Lower leg skin (tissue), 4 donors: ENCODE data around the gene HMOX1. TPM values are rescaled to one million over a fixed set of nuclear protein-coding genes. Genes with fewer than 3 reads are reported as not detected.

ENCODE experiments used
- DNase-seq, 2 donors: peaks; one replicate each; pipeline ENCODE4 v3.0.0-alpha.2; 2019; ENCODE audit warnings: low spot score in 2 of 2
- H3K4me3 ChIP-seq: fragments of 200-600 bp; sonication (generic); 2 replicates; pipeline ENCODE4 v1.5.1; 2017; ENCODE audit warnings: mild to moderate bottlenecking, low read depth; ENCODE audit not compliant: poor library complexity, severe bottlenecking
- CTCF ChIP-seq, 3 donors: fragments of 450-650 bp; IDR thresholded peaks; one replicate each; pipeline ENCODE4 v1.5.1; 2016; ENCODE audit warnings: antibody characterized with exemption in 3 of 3, mild to moderate bottlenecking in 3 of 3, moderate library complexity in 2 of 3
- POLR2A ChIP-seq, 2 donors: fragments of 450-650 bp; IDR thresholded peaks; one replicate each; pipeline ENCODE4 v1.6.1; 2016 to 2017; ENCODE audit warnings: antibody characterized with exemption in 2 of 2, mild to moderate bottlenecking in 1 of 2, moderate library complexity in 1 of 2
- WGBS, 2 donors: methylation state at CpG; one replicate each; pipeline ENCODE4 v1.1.5; 2018; 5-methylcytosine and 5-hydroxymethylcytosine counted together
- intact Hi-C: fragments of 100-400 bp; cut with DNase I; formaldehyde crosslinking; loops from one replicate; pipeline ENCODE4 v1.15.0; 2023; ENCODE audit warnings: low total_unique reads
- total RNA-seq, 4 donors: library from RNA; depleted of rRNA; stranded (reverse); fragments of >200 nt; gene quantifications; one replicate each; pipeline ENCODE4 v1.1.0, GENCODE V29; 2016

HMOX1 gene
- total RNA-seq, 4 donors from 2014 or later: 85.5 to 156 (median 112) TPM

- TF ChIP-seq CTCF (IDR thresholded peaks at IDR 0.05) (no peak), POLR2A (IDR thresholded peaks at IDR 0.05) (no peak)
- no peak overlapping the region for H3K4me3 ChIP-seq
- intact Hi-C loops: loop anchor here (10.0 kb wide), 1 partner anchor 699 kb away; no protein-coding TSS in a partner anchor
- WGBS, 2 donors: 80 to 86% methylated on average over 11 of the region's 11 CpGs
- DNase-seq: no peak
These were observed 45.3 kb downstream of the HMOX1 start for GRCh38 chr22:35425971-35426800.

- intact Hi-C loops: loop anchor here (10.0 kb wide), 1 partner anchor 698 kb away; no protein-coding TSS in a partner anchor
- 85 to 90% methylated on average over 5 of the region's 5 CpGs for WGBS, 2 donors
- no peak overlapping the region for H3K4me3 ChIP-seq
- no peak for TF ChIP-seq POLR2A (IDR thresholded peaks at IDR 0.05)
- no peak for DNase-seq
These were observed 45.9 kb downstream of the HMOX1 start for GRCh38 chr22:35426801-35427140.

GRCh38 chr22:35430897-35431322 lies 50.0 kb downstream of the HMOX1 start:
- intact Hi-C loops: loop anchor here (5.0 kb wide), 1 partner anchor 146 kb away; no protein-coding TSS in a partner anchor
- H3K4me3 ChIP-seq: no peak overlapping the region
- no peak for TF ChIP-seq POLR2A (IDR thresholded peaks at IDR 0.05)
- TF ChIP-seq CTCF (IDR thresholded peaks at IDR 0.05): peak in 1 of 3 donors; percentile 91
- 13% methylated on average over 14 of the region's 14 CpGs for WGBS, 2 donors
- DNase-seq: peak; percentile 77 to 97

- intact Hi-C loops: loop anchor here (5.0 kb wide), 1 partner anchor 146 kb away; no protein-coding TSS in a partner anchor
- TF ChIP-seq POLR2A (IDR thresholded peaks at IDR 0.05) (no peak), CTCF (IDR thresholded peaks at IDR 0.05) (no peak)
- DNase-seq: no peak
- WGBS, 2 donors: 86 to 89% methylated on average over 12 of the region's 12 CpGs
- H3K4me3 ChIP-seq: no peak overlapping the region
These were observed 50.8 kb downstream of the HMOX1 start for GRCh38 chr22:35431483-35432227.

- intact Hi-C loops: loop anchor here (5.0 kb wide), 1 partner anchor 145 kb away; no protein-coding TSS in a partner anchor
- no peak for TF ChIP-seq CTCF (IDR thresholded peaks at IDR 0.05)
- TF ChIP-seq POLR2A (IDR thresholded peaks at IDR 0.05): no peak
- WGBS, 2 donors: 96% methylated on average over 12 to 13 of the region's 13 CpGs
- no peak for DNase-seq
- no peak overlapping the region for H3K4me3 ChIP-seq
These were observed 51.5 kb downstream of the HMOX1 start for GRCh38 chr22:35432228-35432905.
